Stimulated activated effector memory CD8-positive, alpha-beta T cell treated with anti-CD3 and anti-CD28 coated beads, Interleukin-12 subunit alpha, Interleukin-12 subunit beta, amount 100 ng/mL, for 72 hours (primary cell): Measurements from ENCODE around the gene PTPN4.

Experiments used
- ATAC-seq: fragments of 150-1000 bp; cut with Tn5 transposase; 2 replicates; pipeline ENCODE4 v1.10.0; 2021
- DNase-seq, 2 donors: peaks; one replicate each; pipeline ENCODE4 v3.0.0; 2021 to 2022; ENCODE audit warnings: low spot score in 2 of 2
- H3K27ac Mint-ChIP-seq: one replicate; pipeline ENCODE4 v1.8.0; 2022; ENCODE audit warnings: mild to moderate bottlenecking, mixed read lengths
- H3K36me3 Mint-ChIP-seq: one replicate; pipeline ENCODE4 v1.8.0; 2022; ENCODE audit warnings: mild to moderate bottlenecking, mixed read lengths
- H3K4me1 Mint-ChIP-seq: one replicate; pipeline ENCODE4 v1.8.0; 2022; ENCODE audit warnings: mixed read lengths
- H3K4me3 Mint-ChIP-seq: one replicate; pipeline ENCODE4 v1.8.0; 2022; ENCODE audit warnings: mild to moderate bottlenecking, mixed read lengths
- H3K9me3 Mint-ChIP-seq: one replicate; pipeline ENCODE4 v1.8.0; 2022; ENCODE audit warnings: mixed read lengths

The PTPN4 gene

GRCh38 chr2:119723784-119724467, 35.8 kb upstream of the PTPN4 start:
- Mint-ChIP-seq H3K9me3 (no peaks in the 10 kb centered on the region), H3K27ac (no peak overlapping the region)
- peak; percentile 79 for ATAC-seq

GRCh38 chr2:119724656-119725485, 34.9 kb upstream of the PTPN4 start:
- no peak overlapping the region for H3K4me3 Mint-ChIP-seq
- no peaks in the 10 kb centered on the region for H3K36me3 Mint-ChIP-seq
- H3K4me1 Mint-ChIP-seq: peaks cover 17% of the 10 kb centered on the region
- no peak for DNase-seq
- no peaks in the 10 kb centered on the region for H3K9me3 Mint-ChIP-seq
- ATAC-seq: no peak
- H3K27ac Mint-ChIP-seq: no peak overlapping the region

More at GRCh38 chr2:119723784-119724467, 35.8 kb upstream of the PTPN4 start:
- Mint-ChIP-seq H3K4me3 (no peak overlapping the region), H3K4me1 (peaks cover 24% of the 10 kb centered on the region), H3K36me3 (no peaks in the 10 kb centered on the region)
- no peak for DNase-seq

GRCh38 chr2:119727493-119727892, 32.2 kb upstream of the PTPN4 start:
- DNase-seq: no peak
- no peak for ATAC-seq
- Mint-ChIP-seq H3K9me3 (no peaks in the 10 kb centered on the region), H3K4me1 (peaks cover 13% of the 10 kb centered on the region), H3K27ac (no peak overlapping the region), H3K36me3 (no peaks in the 10 kb centered on the region), H3K4me3 (no peak overlapping the region)

GRCh38 chr2:119728421-119728820, 31.3 kb upstream of the PTPN4 start:
- H3K4me3 Mint-ChIP-seq: no peak overlapping the region
- H3K9me3 Mint-ChIP-seq: no peaks in the 10 kb centered on the region
- no peak for DNase-seq
- no peaks in the 10 kb centered on the region for H3K36me3 Mint-ChIP-seq
- no peak for ATAC-seq
- peaks cover 13% of the 10 kb centered on the region for H3K4me1 Mint-ChIP-seq
- H3K27ac Mint-ChIP-seq: no peak overlapping the region

- H3K27ac Mint-ChIP-seq: no peak overlapping the region
- DNase-seq: no peak
- H3K4me1 Mint-ChIP-seq: no peaks in the 10 kb centered on the region
- ATAC-seq: no peak
- no peak overlapping the region for H3K4me3 Mint-ChIP-seq
- H3K36me3 Mint-ChIP-seq: no peaks in the 10 kb centered on the region
- no peaks in the 10 kb centered on the region for H3K9me3 Mint-ChIP-seq
These were observed 29.0 kb upstream of the PTPN4 start for GRCh38 chr2:119730671-119731177.

- Mint-ChIP-seq H3K4me1 (no peaks in the 10 kb centered on the region), H3K9me3 (no peaks in the 10 kb centered on the region), H3K27ac (no peak overlapping the region), H3K4me3 (no peak overlapping the region), H3K36me3 (no peaks in the 10 kb centered on the region)
- DNase-seq (no peak), ATAC-seq (no peak)
These were observed 27.7 kb upstream of the PTPN4 start for GRCh38 chr2:119731983-119732382.

- Mint-ChIP-seq H3K36me3 (no peaks in the 10 kb centered on the region), H3K9me3 (no peaks in the 10 kb centered on the region), H3K4me1 (no peaks in the 10 kb centered on the region), H3K4me3 (no peak overlapping the region), H3K27ac (no peak overlapping the region)
- DNase-seq (no peak), ATAC-seq (no peak)
These were observed 27.0 kb upstream of the PTPN4 start for GRCh38 chr2:119732601-119733164.

GRCh38 chr2:119734047-119734446, 25.7 kb upstream of the PTPN4 start:
- Mint-ChIP-seq H3K36me3 (no peaks in the 10 kb centered on the region), H3K4me3 (no peak overlapping the region), H3K9me3 (no peaks in the 10 kb centered on the region), H3K4me1 (no peaks in the 10 kb centered on the region), H3K27ac (peak overlapping the region; percentile 3)
- ATAC-seq (no peak), DNase-seq (no peak)

GRCh38 chr2:119735565-119735964, 24.2 kb upstream of the PTPN4 start:
- no peak for ATAC-seq
- Mint-ChIP-seq H3K4me3 (no peak overlapping the region), H3K4me1 (no peaks in the 10 kb centered on the region), H3K36me3 (no peaks in the 10 kb centered on the region), H3K9me3 (no peaks in the 10 kb centered on the region), H3K27ac (no peak overlapping the region)
- no peak for DNase-seq

GRCh38 chr2:119736021-119736420, 23.7 kb upstream of the PTPN4 start:
- no peak overlapping the region for H3K27ac Mint-ChIP-seq
- ATAC-seq (no peak), DNase-seq (no peak)
- H3K4me3 Mint-ChIP-seq: no peak overlapping the region
- H3K9me3 Mint-ChIP-seq: no peaks in the 10 kb centered on the region
- H3K36me3 Mint-ChIP-seq: no peaks in the 10 kb centered on the region
- no peaks in the 10 kb centered on the region for H3K4me1 Mint-ChIP-seq

GRCh38 chr2:119739580-119740255, 20.0 kb upstream of the PTPN4 start:
- H3K4me3 Mint-ChIP-seq: no peak overlapping the region
- ATAC-seq (no peak), DNase-seq (no peak)
- H3K4me1 Mint-ChIP-seq: no peaks in the 10 kb centered on the region
- H3K9me3 Mint-ChIP-seq: no peaks in the 10 kb centered on the region
- no peak overlapping the region for H3K27ac Mint-ChIP-seq
- H3K36me3 Mint-ChIP-seq: no peaks in the 10 kb centered on the region

GRCh38 chr2:119741001-119741400, 18.7 kb upstream of the PTPN4 start:
- H3K27ac Mint-ChIP-seq: no peak overlapping the region
- no peak for DNase-seq
- no peak overlapping the region for H3K4me3 Mint-ChIP-seq
- no peaks in the 10 kb centered on the region for H3K9me3 Mint-ChIP-seq
- no peak for ATAC-seq
- no peaks in the 10 kb centered on the region for H3K4me1 Mint-ChIP-seq
- H3K36me3 Mint-ChIP-seq: no peaks in the 10 kb centered on the region

GRCh38 chr2:119741868-119742267, 17.9 kb upstream of the PTPN4 start:
- Mint-ChIP-seq H3K36me3 (no peaks in the 10 kb centered on the region), H3K9me3 (no peaks in the 10 kb centered on the region), H3K4me1 (no peaks in the 10 kb centered on the region), H3K4me3 (no peak overlapping the region), H3K27ac (no peak overlapping the region)
- ATAC-seq (no peak), DNase-seq (no peak)

GRCh38 chr2:119744335-119744939, 15.3 kb upstream of the PTPN4 start:
- H3K4me1 Mint-ChIP-seq: no peaks in the 10 kb centered on the region
- DNase-seq (peak in 1 of 2 donors; percentile 34), ATAC-seq (peak; percentile 91)
- H3K27ac Mint-ChIP-seq: no peak overlapping the region
- H3K9me3 Mint-ChIP-seq: no peaks in the 10 kb centered on the region
- no peak overlapping the region for H3K4me3 Mint-ChIP-seq
- no peaks in the 10 kb centered on the region for H3K36me3 Mint-ChIP-seq

- ATAC-seq: no peak
- H3K9me3 Mint-ChIP-seq: no peaks in the 10 kb centered on the region
These were observed 14.2 kb upstream of the PTPN4 start for GRCh38 chr2:119745566-119745965.

More at GRCh38 chr2:119745566-119745965, 14.2 kb upstream of the PTPN4 start:
- H3K4me3 Mint-ChIP-seq: no peak overlapping the region
- DNase-seq: no peak
- no peak overlapping the region for H3K27ac Mint-ChIP-seq
- no peaks in the 10 kb centered on the region for H3K4me1 Mint-ChIP-seq
- no peaks in the 10 kb centered on the region for H3K36me3 Mint-ChIP-seq
